Aorta (tissue), 5 donors: ENCODE data around the gene SLC39A8. TPM values are rescaled to one million over a fixed set of nuclear protein-coding genes. Genes with fewer than 3 reads are reported as not detected.

Source experiments
- ATAC-seq: fragments of 200-7000 bp; cut with Tn5 transposase; one replicate; pipeline ENCODE4 v1.9.1; 2022; ENCODE audit warnings: moderate library complexity; ENCODE audit not compliant: low FRiP score
- DNase-seq, 2 donors: peaks; one replicate each; pipeline ENCODE4 v3.0.0-alpha.2; 2020
- H3K27ac ChIP-seq, 2 donors: one replicate each; pipeline ENCODE4 v1.5.1; 2013; ENCODE audit warnings: low read length in 2 of 2, mild to moderate bottlenecking in 2 of 2, moderate library complexity in 2 of 2, control low read depth in 1 of 2, inconsistent platforms in 1 of 2, low read depth in 1 of 2
- H3K27me3 ChIP-seq, 2 donors: one replicate each; pipeline ENCODE4 v1.6.1; 2013; ENCODE audit warnings: control low read depth in 1 of 2, low read length in 1 of 2, mild to moderate bottlenecking in 1 of 2, moderate library complexity in 1 of 2; ENCODE audit not compliant: insufficient read depth in 2 of 2, control insufficient read depth in 1 of 2
- H3K36me3 ChIP-seq, 2 donors: one replicate each; pipeline ENCODE4 v1.6.1; 2013; ENCODE audit warnings: control low read depth in 1 of 2, low read length in 1 of 2, mild to moderate bottlenecking in 1 of 2; ENCODE audit not compliant: insufficient read depth in 2 of 2, control insufficient read depth in 1 of 2
- H3K4me1 ChIP-seq, 2 donors: one replicate each; pipeline ENCODE4 v1.6.1; 2013; ENCODE audit warnings: low read length in 2 of 2, control low read depth in 1 of 2, mild to moderate bottlenecking in 1 of 2, moderate library complexity in 1 of 2; ENCODE audit not compliant: insufficient read depth in 2 of 2, control insufficient read depth in 1 of 2
- H3K4me3 ChIP-seq, 2 donors: one replicate each; pipeline ENCODE4 v1.5.1; 2013; ENCODE audit warnings: low read length in 2 of 2, control low read depth in 1 of 2, mild to moderate bottlenecking in 1 of 2
- H3K9me3 ChIP-seq: one replicate; pipeline ENCODE4 v1.6.1; 2013; ENCODE audit warnings: mild to moderate bottlenecking, low read length; ENCODE audit not compliant: control insufficient read depth
- WGBS, 2 donors: extraction: QIAGEN DNeasy Blood & Tissue Kit; methylation state at CpG; one replicate each; pipeline ENCODE4 v1.1.7; 2013; 5-methylcytosine and 5-hydroxymethylcytosine counted together
- intact Hi-C, 2 donors: fragments of 100-400 bp; cut with DNase I; formaldehyde crosslinking; loops; one replicate each; pipeline versions ENCODE4 v1.14.2 to v1.15.0; 2022
- polyA plus RNA-seq, 2 donors: library from polyadenylated mRNA; stranded (reverse); fragments of 200-250 nt; gene quantifications; one replicate each; pipeline ENCODE4 v1.2.3, GENCODE V29; 2013
- total RNA-seq, 2 donors: library from RNA; stranded (reverse); fragmentation: NEBNext Ultra II Directional; extraction: Animal tissue kit (Norgen Biotek cat#: 25700); gene quantifications; one replicate each; pipeline ENCODE4 v1.2.1, GENCODE V29; 2021
- donor health status: healthy with polysubstance abuse.
- donor health status: Bipolar disorder and iron deficiency.
- donor health status: DM: no; HTN: no; CAD: no.
- donor health status: DM: no; HTN: no; CAD: no.
- donor health status: DM: yes; HTN: yes; CAD: no.

The SLC39A8 gene
- total and polyA plus RNA-seq, 4 donors: 1.2 to 31.3 (median 9.6) TPM

GRCh38 chr4:102268355-102268754 lies 76.9 kb downstream of the SLC39A8 start:
- DNase-seq (no peak), ATAC-seq (no peak)
- no peaks in the 10 kb centered on the region for H3K9me3 ChIP-seq
- intact Hi-C loops: loop anchor here in 1 of 2 donors (10.0 kb wide), 1 partner anchor 364 kb away; no protein-coding TSS in a partner anchor
- H3K36me3 ChIP-seq: no peaks in the 10 kb centered on the region
- no peaks in the 10 kb centered on the region for H3K4me1 ChIP-seq
- no peaks in the 10 kb centered on the region for H3K27me3 ChIP-seq
- no peak overlapping the region for H3K27ac ChIP-seq
- H3K4me3 ChIP-seq: no peak overlapping the region

- Histone ChIP-seq H3K36me3 (no peaks in the 10 kb centered on the region), H3K4me3 (no peak overlapping the region), H3K4me1 (no peaks in the 10 kb centered on the region), H3K27ac (no peak overlapping the region), H3K27me3 (no peaks in the 10 kb centered on the region), H3K9me3 (no peaks in the 10 kb centered on the region)
- no peak for DNase-seq
- intact Hi-C loops: loop anchor here in 1 of 2 donors (10.0 kb wide), 1 partner anchor 358 kb away; no protein-coding TSS in a partner anchor
- no peak for ATAC-seq
- 28 to 38% methylated on average over 3 of the region's 3 CpGs for WGBS, 2 donors
Measured at GRCh38 chr4:102263024-102263787, 82.1 kb downstream of the SLC39A8 start.

- intact Hi-C loops: loop anchor here in 1 of 2 donors (10.0 kb wide), 1 partner anchor 355 kb away; no protein-coding TSS in a partner anchor
- Histone ChIP-seq H3K36me3 (no peaks in the 10 kb centered on the region), H3K27ac (no peak overlapping the region), H3K9me3 (peaks cover 1% of the 10 kb centered on the region), H3K27me3 (no peaks in the 10 kb centered on the region), H3K4me1 (no peaks in the 10 kb centered on the region), H3K4me3 (no peak overlapping the region)
- ATAC-seq: no peak
- 96% methylated on average over 1 of the region's 1 CpG for WGBS, 2 donors
- DNase-seq: no peak
Measured at GRCh38 chr4:102259702-102260101, 85.6 kb downstream of the SLC39A8 start.

- intact Hi-C loops: no loop called here
- ATAC-seq (no peak), DNase-seq (no peak)
- Histone ChIP-seq H3K4me3 (no peak overlapping the region), H3K27ac (no peak overlapping the region), H3K27me3 (no peaks in the 10 kb centered on the region), H3K4me1 (no peaks in the 10 kb centered on the region), H3K36me3 (no peaks in the 10 kb centered on the region), H3K9me3 (peaks cover 1% of the 10 kb centered on the region)
- WGBS, 2 donors: 35 to 49% methylated on average over 3 of the region's 3 CpGs
Measured at GRCh38 chr4:102259081-102259480, 86.2 kb downstream of the SLC39A8 start.

- ATAC-seq (no peak), DNase-seq (no peak)
- H3K36me3 ChIP-seq: no peaks in the 10 kb centered on the region
- no peaks in the 10 kb centered on the region for H3K4me1 ChIP-seq
- WGBS, 2 donors: 61 to 65% methylated on average over 3 of the region's 3 CpGs
- H3K9me3 ChIP-seq: peaks cover 1% of the 10 kb centered on the region
- no peak overlapping the region for H3K4me3 ChIP-seq
- no peak overlapping the region for H3K27ac ChIP-seq
- no peaks in the 10 kb centered on the region for H3K27me3 ChIP-seq
- intact Hi-C loops: no loop called here
Measured at GRCh38 chr4:102256321-102256720, 89.0 kb downstream of the SLC39A8 start.

GRCh38 chr4:102253860-102254259 lies 91.4 kb downstream of the SLC39A8 start:
- peaks cover 1% of the 10 kb centered on the region for H3K9me3 ChIP-seq
- H3K4me1 ChIP-seq: no peaks in the 10 kb centered on the region
- no peaks in the 10 kb centered on the region for H3K36me3 ChIP-seq
- WGBS, 2 donors: 83 to 93% methylated on average over 2 of the region's 2 CpGs
- H3K27ac ChIP-seq: no peak overlapping the region
- H3K4me3 ChIP-seq: no peak overlapping the region
- ATAC-seq (no peak), DNase-seq (no peak)
- intact Hi-C loops: no loop called here
- H3K27me3 ChIP-seq: no peaks in the 10 kb centered on the region

GRCh38 chr4:102252171-102252570 lies 93.1 kb downstream of the SLC39A8 start:
- Histone ChIP-seq H3K27me3 (no peaks in the 10 kb centered on the region), H3K4me1 (no peaks in the 10 kb centered on the region), H3K36me3 (no peaks in the 10 kb centered on the region), H3K27ac (no peak overlapping the region), H3K4me3 (no peak overlapping the region), H3K9me3 (no peaks in the 10 kb centered on the region)
- DNase-seq: no peak
- ATAC-seq: no peak
- 91 to 93% methylated on average over 2 of the region's 2 CpGs for WGBS, 2 donors
- intact Hi-C loops: no loop called here

GRCh38 chr4:102250341-102250740 lies 94.9 kb downstream of the SLC39A8 start:
- no peaks in the 10 kb centered on the region for H3K27me3 ChIP-seq
- H3K27ac ChIP-seq: no peak overlapping the region
- WGBS, 2 donors: 83 to 88% methylated on average over 16 to 26 of the region's 26 CpGs
- no peak overlapping the region for H3K4me3 ChIP-seq
- H3K36me3 ChIP-seq: no peaks in the 10 kb centered on the region
- H3K9me3 ChIP-seq: no peaks in the 10 kb centered on the region
- intact Hi-C loops: no loop called here
- no peak for ATAC-seq
- no peak for DNase-seq
- H3K4me1 ChIP-seq: no peaks in the 10 kb centered on the region

GRCh38 chr4:102247041-102247440 lies 98.2 kb downstream of the SLC39A8 start:
- Histone ChIP-seq H3K9me3 (no peaks in the 10 kb centered on the region), H3K4me1 (no peaks in the 10 kb centered on the region), H3K27ac (no peak overlapping the region), H3K27me3 (no peaks in the 10 kb centered on the region), H3K36me3 (no peaks in the 10 kb centered on the region), H3K4me3 (no peak overlapping the region)
- intact Hi-C loops: no loop called here
- DNase-seq (no peak), ATAC-seq (no peak)
- WGBS, 2 donors: 55 to 56% methylated on average over 1 of the region's 1 CpG
